HG03175 (cell line): ENCODE data around the gene CACNB1.
"Not testable (repeated sequence)": the region's sequence is repeated elsewhere in the genome, so short reads cannot be mapped to it uniquely, and the experiment has no call there.

ENCODE experiments used
- ATAC-seq: cut with Tn5 transposase; IDR thresholded peaks from one replicate; pipeline ENCODE4 v1.9.1; 2021; ENCODE audit warnings: mild to moderate bottlenecking, moderate library complexity; ENCODE audit not compliant: unreplicated experiment

Gene CACNB1

DNA sequence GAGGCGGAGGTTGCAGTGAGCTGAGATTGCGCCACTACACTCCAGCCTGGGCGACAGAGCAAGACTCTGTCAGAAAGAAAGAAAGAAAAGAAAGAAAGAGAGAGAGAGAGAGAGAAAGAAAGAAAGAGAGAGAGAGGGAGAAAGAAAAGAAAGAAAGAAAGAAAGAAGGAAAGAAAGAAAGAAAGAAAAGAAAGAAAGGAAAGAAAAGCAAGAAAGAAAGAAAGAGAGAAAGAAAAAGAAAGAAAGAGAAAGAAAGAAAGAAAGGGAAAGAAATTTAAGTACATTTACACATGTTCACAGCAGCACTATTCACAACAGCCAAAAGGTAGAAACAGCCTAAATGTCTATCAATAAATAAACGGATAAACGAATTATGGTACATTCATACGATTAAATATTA, 67.9 kb downstream of the CACNB1 start:
- not testable (repeated sequence) for ATAC-seq

DNA sequence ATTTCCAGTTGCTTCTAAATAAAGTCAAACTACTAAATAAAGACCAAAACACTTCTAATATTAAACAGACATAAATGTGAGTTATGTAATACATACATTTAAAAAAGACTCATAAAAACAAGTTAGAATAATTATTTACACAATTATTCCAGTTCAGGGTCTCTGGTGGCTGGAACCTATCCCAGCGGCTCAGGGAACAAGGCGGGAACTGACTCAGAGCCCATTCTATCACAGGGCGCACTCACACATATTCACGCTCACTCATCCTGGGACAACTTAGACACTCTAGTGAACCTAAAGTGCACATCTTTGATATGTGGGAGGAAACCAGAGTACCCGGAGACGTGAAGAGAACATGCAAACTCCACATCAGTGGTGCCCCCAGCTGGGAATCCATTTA, 71.0 kb downstream of the CACNB1 start:
- no peak for ATAC-seq

DNA sequence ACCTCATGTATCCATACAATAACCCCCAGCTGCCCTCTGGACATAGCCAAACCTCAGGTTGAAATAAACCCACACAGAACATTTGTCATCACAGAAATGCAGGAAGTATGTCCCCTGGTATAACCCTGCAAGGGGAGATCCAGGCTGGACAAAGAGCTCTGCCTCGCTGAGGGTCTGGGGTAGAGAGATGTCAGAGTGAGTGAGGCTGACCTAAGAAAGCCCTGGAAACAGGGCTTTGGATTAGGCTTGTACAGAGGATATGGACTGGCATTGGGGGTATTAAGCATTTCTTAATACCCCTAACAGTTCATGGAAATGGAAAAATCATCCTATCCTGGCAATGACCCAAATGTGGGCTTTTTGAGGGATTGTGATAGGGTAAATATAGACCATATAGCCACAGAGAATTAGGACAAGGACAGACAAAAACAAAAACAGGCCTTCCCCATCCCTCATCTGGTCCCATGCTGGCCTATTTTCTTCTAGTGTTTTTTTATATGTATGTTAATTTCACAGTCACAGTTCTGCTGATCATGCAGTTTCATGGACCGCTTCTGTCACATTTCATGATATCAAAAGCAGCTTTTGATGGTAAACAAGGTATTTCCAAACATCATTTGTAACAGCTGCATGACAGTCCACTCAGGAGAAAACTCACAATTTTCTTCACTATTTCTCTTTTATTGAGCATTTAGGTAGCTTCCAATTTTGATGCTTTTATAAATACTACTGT, 72.2 kb downstream of the CACNB1 start:
- no peak for ATAC-seq

DNA sequence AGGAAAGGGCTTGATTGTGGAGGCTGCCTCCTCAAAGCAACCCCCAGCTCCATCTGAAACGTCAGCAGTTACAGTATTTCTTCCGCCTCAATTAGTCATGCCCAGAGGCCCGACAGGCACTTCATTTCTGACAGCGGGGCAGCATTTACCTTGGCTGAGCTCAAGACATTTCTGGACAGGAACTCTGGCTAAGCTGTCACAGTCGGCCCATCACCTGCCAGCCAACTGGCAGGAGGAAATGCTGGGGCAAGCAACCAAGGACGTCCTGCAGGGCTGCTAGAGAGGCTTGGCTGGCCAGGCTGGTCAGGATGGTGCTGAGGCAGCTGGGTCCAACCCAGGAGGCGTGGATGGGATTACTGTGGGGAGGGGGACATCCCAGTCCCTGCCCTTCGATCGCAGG, 73.8 kb downstream of the CACNB1 start:
- ATAC-seq: no peak
